ENCODE data around the gene CST9.

Gene CST9, protein sequence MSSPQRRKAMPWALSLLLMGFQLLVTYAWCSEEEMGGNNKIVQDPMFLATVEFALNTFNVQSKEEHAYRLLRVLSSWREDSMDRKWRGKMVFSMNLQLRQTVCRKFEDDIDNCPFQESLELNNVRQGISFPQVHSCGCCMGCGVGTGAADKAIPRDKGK

DNA sequence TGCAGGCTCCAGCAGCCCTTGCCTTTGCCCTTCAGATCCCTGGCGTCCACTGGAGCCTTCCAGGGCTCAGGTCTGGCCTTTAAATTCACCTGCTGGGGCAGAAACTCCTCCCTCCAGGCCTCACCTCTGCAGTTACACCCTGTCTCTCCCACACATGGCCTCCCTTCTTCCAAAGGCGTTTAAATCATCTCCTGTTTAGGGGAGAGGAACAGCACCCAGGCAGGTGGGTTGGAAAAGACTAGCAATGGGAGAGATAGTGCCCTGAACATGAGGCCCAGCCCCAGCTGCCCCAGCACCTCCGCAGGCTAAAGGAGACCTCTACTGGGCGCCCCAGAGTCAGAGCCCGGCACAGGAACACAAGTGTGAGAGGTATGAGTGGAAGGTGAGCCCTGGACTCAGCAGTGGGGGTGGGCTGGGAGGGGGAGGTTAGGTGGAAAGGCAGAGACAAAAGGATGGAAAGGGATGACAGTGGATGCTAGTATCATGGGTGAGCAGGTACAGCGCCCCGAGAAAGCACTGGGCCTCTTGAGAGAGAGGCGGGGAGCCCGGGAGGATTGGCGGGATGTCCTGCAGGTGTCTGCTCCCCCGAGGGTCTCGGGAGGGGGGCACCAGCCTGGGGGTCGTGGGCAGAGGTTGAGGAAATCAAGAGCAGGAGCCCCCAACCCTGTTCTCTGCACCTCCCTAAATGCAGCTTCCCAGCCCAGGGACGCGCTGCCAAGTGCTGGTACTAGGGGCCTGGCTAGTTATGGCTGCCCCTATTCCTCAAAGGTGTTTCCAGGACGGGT is at the start of gene CST9:
CST9 (minus strand) TSS at position 51 of the 785 bp plus-strand sequence. CDS start 53 bp downstream, outside the sequence.
- no peak for DNase-seq

DNA sequence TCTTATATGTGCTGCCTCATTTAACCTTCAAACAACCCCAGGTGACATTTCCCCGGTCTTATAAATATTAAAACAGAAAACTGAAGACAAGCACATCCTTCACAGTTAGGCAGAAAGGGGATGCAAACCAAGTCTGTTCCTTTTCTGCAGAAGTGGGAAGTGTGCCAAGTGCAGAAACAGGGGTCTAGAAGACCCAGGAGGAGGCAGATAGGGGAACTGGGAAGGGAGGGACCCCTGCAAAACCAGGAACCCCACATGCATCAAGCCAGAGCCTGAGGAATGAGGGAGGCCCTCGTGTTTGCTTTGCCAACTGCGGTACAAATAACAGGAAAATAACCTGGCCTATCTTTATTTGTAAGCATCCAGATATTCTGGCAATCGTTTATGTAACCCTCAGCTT is 49.0 kb upstream of the CST9 start:
- no peak for DNase-seq

DNA sequence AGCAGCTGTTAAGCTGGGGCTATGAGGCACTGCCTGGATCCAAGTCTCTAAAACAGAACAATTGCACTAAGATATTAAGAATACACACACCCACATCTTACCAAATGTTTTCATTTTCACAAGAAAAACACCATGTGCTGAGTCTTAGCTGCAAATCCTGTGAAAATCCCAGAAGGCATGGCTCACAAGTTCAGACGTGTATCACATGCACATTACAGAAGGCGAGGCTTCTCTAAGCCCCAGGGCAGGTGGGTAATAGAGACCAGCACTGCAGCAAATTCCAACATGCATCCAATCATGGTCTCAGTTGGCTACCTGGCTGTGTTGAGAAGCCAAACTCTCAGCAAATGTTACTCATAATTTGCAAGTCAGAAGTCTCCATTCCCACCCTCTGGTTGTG is 48.3 kb upstream of the CST9 start:
- DNase-seq: no peak

DNA sequence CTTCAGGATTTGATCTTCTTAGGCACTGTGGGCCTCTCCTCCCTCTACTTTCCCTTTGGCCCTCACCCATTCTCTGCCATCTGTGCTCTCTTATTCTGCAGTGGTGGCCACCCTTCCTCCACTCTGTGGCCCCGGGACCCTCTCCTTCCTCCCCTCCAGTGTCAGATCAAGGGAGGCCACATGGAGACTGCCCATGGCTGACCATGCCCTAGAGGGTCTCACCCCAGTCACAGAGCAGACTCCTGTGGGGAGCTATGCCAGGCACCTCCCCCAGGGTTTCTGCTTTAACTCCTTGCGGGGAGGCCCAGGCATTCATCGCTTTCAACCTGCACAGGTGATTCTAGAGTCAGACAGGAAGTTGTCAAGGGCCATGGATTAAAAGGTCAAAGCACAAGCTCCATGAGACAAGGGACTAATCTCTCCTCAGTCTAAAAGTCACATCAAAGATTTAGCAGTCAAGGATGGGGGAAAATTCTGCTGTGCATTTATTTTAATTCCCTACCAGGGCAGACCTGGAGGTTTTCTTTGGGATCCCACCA is 47.8 kb upstream of the CST9 start:
- no peak for DNase-seq

DNA sequence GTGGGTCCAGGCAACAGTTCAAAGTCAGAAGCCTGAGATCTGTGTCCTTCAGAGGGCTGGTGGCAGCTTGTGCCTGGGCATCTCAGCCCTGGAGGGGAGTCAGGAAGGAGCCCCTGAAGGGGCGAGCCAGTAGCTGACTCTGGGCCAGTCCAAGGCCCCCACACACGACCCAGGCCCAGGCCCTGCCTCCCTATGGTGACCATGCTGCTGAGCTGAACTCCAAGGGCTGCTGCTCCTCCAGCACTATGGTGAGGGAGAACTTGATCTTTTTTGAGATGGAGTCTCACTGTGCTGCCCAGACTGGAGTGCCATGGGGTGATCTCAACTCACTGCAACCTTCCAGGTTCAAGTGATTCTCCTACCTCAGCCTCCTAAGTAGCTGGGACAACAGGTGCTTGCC is 47.2 kb upstream of the CST9 start:
- no peak for DNase-seq

DNA sequence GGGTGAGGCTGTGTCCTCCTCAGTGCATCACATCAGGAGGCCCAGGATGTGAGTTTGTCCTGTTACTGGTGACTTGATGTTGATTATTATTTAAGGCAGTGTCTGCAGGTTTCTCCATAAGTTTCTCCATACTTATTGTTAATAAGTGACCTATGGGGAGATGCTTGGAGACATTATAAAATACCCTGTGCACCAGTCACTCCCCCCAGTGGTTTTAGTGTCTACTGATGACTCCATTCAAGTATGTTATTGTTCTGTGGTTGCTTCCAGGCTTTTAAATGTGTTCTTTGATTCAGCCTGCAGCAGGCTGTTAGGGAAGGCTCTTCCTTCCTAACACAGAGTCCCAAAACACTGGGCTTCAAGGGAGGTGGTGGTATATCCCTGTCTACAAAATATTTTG is 46.7 kb upstream of the CST9 start:
- DNase-seq: no peak

DNA sequence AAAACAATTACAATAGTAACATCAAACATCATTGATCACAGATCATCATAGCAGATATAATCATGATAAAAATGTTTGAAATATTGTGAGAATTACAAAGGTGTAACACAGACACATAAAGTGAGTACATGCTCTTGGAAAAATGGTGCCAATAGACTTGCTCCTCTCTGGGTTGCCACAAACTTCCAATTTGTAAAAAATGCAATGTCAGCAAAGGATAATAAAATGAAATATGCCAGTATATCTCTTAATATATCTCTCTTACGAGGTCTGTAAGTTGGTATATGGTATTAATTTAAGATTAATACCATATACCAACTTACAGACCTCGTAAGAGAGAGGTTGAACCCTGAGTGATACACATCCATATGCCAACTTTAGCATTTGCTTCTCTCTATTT is 45.4 kb upstream of the CST9 start:
- DNase-seq: no peak

DNA sequence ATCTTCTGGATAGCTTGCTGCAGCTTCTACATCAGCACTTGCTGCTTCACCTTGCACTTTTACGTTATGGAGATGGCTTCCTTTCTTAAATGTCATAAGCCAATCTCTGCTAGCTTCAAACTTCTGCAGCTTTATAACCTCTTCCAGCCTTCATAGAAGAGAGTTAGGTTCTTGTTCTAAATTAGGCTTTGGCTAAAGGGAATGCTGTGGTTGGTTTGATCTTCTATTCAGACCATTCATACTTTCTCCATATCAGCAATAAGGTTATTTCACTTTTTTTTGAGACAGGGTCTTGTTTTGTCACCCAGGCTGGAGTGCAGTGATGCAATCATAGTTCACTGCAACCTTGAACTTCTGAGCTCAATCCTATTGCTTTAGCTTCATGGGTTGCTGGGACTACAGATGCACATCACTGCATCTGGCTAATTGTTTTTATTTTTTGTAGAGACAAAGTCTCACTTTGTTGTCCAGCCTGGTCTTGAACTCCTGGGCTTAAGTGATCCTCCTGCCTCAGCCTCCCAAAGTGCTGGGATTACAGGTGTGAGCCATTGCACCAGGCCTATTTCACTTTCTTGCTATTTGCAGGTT is 44.2 kb upstream of the CST9 start:
- no peak for DNase-seq

DNA sequence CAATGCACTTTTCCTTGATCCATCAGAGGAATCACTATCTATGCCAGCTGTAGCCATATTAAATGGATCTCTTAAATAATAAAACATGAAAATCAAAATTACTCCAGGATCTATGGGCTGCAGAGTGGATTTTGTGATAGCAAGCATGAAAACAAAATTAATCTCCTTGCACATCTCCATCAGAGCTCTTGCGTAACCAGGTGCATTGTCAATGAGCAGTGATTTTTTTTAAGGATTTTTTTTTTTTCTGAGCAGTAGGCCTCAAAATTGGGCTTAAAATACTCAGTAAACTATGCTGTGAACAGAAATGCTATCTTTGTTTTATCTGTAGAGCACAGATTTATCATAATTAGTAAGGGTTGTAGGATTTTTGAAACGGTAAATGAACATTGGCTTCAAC is 43.5 kb upstream of the CST9 start:
- DNase-seq: no peak

DNA sequence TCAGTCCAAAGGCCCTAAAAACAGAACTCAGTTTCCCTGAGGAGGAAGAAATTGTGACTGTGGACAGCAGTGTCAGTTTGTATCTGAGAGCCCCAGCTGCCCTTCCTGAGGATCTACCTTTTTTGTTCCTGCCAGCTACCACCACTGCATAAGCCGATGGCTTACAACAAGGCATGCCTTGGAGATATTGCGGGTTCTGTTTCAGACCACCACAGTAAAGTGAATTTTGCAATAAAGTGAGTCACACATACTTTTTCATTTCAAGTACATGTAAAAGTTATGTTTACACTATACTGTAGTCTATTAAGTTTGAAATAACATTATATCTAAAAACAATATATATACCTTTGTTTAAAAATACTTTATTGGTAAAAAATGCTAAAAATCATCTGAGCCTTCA is 41.6 kb upstream of the CST9 start:
- no peak for DNase-seq

DNA sequence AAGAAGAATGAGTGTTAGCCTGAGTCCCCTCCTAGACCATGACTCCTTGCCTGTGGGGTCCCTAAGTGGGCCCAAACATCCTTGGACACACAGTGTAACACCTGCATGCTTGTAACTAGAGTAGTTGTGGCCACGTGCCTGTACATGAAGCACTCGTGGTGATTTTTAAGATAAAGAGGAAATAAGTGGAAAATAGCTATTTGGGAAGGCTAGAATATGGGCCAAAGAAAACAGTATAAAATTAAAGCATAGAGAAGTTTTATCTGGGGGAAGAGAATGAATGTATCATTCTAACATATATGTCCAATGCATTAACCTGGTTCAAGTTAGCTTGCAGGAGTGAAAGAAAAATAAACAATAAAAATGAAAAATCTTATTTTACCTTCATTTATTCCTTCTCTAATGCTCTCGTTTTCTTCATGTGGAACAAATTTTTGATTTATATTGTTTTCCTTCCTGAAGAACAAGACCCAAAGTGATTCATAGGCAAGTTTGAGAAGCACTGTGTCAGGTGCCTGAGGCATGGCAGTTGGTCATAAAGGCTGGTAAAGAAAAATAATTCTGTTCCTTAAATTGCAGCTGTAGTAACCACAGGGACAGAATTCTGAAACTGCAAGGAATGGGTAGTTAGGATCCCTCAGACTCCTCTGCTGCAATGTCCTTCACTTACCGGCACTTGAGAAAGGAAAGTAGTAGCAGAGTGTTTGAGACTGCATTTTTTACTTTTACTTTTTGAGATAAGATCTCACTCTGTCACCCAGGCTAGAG is 40.6 kb upstream of the CST9 start:
- no peak for DNase-seq

DNA sequence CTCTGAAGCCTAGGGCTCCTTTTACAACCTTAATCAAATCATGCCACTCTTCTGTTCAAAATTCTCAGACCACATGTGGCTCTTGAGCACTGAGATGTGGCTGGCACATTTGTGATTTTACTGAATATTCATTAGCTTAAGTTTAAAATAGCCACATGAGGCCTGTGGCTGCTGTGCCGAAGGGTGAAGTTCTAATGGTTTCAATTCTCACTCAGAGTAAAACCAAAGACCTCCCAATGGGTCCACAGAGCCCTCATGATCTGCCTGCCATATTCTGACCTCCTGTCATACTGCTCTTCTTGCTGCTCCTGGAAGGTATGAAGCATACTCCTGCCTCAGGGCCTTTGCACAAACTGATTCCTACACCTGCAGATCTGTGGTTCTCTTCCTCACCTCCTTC is 39.9 kb upstream of the CST9 start:
- no peak for DNase-seq

DNA sequence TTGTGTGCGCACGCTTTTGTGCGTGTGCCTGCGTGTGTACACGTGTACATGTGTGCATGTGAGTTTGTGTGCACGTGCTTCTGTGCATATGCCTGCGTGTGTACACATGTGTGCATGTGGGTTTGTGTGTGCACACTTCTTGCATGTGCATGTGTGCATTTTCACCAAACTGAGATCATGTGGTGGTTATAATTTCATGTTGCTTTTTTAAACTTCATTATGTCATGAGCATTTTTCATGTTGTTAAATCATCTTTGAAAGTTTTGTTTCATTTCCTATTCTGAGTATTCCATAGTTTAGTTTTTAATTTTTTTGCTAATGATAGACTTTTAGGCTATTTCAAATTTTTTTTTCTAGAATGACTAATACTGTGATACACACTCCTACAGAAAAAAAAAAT is 38.4 kb upstream of the CST9 start:
- DNase-seq: no peak

DNA sequence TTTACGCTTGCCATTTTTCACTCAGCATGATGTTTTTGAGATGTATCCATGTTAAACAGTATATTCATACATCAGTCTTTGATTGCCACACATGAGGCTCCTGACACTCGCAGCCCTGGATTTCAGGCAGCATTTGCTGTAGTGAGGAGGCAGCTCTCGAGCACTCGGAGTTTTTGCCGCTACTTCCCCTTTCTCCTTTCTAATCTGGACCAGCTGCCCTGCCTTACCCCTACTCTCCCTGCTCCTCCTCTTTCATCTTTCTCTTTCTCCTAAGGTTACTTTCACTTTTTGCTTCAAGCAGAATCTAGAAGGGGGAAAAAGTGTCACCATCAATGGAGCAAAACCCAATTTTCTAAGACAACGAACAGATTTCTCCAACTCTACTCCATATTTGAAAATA is 37.9 kb upstream of the CST9 start:
- DNase-seq: no peak

DNA sequence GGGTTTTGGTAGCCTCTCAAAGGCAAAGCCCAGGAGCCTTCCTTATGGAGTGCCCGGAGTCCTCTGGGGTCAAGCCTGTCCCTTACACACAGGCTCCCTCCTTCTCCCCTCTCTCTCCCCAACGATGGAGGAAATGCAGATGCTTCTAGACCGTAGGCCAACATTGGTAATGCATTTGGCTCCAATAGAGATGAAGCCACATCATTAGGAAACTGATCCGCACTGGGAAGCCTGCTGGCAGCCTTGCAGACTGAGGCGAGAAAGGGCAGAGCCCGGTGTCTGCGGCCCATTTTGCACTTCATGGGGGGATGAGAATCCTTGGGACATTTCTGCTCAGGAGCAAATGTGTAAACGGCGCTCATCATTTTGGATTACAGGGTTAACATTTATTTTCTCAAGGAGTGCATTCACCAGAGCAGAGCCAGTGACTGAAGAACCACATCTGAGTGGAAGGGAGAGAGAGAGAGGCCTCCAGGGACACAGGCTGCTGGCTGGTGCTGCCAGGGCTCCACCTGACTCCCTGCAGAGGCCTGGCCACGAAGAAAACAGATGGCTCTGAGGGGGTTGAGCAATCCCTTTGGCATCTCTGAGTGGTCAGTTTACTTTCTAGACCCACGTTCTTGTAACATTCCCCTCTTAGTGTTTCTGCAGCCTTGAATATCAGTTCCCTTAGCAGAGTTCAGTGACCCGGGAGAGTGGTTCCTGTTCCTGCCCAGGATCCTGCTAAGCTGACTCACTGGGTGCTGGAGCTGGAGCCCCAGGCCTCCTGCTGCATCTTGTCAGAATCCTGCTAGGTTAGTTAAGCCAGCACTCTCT is 36.4 kb upstream of the CST9 start:
- DNase-seq: no peak

DNA sequence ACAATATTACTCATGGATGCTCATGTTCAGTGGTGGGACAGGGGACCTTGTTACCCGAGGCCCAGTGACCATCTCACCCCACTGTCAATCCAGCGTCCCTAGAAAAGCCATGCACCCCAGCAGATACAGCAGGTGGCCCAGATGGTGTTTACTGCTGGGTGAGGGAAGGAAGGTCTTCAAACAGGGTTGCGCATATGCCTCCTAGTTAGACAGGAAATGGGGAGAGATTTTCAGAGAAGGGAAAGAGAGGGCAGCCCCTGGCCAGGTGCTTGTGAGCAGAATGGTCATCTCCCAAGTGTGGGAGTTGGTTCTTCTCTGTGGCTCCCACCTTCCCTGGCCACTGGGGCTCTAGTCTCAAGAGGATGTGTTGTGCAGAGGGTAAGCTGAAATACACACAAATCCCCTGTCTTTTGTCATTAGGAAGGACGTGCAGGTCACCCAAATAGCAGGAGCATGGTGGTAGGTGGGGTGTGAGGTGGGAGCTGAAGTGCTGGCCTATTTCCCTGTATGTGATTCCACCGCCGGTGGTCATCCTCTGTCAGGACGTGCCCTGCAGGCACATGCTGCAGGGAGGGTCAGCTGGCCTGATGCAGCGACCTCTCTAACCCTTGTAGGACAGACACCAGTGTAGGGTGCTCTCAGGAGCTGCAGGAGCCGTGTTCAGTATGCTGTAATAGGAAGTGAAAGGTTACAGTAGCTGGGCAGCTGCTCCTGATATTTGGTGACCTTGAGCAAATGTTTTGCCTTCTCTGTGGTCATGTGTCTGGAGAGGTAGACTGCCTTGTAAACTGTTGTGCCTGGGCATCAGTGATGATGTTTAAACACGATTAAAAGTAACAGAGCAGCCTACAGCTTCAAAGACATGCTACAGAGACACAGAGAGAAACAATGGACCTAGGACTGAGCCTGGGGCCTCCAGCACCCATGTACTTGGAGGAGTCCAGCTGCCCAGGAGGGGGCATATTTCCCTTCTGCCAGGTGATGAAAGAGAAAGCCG is 35.3 kb upstream of the CST9 start:
- no peak for DNase-seq

DNA sequence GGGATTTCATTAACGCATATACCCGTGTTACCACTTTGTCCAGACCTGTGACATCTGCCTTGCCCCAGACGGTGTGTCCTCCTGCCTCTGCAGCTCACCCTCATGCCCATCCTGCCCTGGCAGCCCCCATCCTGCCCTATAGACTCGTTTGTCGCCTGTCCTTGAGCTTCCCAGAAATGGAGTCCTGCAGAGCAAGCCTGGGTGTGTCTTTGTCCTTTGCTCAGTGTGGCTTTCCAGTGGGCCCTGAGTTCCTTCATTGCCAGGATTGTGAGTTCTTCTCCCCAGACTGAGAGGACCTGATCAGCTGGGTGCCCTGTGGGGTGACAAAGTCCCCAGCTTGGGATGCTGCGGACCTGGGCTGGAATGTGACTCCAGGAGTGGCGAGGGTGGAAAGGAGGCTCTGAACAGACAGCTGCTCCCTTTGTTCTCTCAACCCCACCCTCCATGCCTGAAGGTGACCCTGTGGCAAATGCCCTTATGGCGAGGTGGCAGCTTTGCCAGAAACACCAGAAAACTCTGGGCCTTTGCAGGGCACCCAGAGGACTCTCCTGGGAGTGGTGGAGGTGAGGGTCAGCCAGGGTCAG is 34.4 kb upstream of the CST9 start:
- no peak for DNase-seq

DNA sequence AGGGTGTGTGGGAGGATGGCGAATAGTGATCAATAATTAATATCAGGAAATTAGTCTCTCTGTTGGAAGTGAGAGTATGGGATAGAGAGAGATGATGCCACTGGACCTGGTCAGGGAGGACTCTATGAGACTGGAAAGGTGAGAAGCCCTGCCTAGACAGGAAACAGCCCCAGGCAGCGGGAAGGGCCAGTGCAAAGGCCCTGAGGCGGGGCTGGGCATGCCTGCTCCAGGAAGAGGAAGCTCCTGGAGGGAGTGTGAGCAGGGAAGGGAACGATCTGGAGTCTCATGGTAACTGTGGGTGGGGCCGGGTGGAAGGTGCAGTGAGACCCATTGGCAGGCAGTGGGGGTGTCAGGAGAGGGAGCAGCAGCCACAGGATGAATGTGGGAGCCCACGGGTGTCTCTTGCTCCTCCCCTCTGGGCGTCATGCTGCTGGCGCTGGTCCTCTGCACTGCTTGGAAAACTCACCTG is 33.8 kb upstream of the CST9 start:
- no peak for DNase-seq

DNA sequence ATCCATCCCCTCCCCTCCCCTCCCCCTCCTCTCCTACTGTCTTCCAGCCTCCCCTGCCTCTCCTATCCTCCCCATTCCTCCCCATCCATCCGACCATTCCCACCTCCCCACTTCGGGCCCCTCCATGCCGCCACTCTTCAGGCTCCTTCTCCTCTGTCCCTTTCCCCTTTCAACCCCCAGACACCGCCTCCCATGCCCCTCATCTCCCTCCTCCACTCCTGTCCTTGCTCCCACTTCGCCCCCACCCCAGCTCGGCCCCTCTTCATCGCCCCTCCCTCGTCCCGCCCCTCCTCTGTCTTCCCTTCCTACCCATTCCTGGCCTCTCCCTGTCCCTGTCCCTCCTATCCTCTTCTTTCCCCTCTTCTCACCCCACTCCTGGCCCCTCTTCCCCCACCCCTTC is 32.6 kb upstream of the CST9 start:
- DNase-seq: no peak

DNA sequence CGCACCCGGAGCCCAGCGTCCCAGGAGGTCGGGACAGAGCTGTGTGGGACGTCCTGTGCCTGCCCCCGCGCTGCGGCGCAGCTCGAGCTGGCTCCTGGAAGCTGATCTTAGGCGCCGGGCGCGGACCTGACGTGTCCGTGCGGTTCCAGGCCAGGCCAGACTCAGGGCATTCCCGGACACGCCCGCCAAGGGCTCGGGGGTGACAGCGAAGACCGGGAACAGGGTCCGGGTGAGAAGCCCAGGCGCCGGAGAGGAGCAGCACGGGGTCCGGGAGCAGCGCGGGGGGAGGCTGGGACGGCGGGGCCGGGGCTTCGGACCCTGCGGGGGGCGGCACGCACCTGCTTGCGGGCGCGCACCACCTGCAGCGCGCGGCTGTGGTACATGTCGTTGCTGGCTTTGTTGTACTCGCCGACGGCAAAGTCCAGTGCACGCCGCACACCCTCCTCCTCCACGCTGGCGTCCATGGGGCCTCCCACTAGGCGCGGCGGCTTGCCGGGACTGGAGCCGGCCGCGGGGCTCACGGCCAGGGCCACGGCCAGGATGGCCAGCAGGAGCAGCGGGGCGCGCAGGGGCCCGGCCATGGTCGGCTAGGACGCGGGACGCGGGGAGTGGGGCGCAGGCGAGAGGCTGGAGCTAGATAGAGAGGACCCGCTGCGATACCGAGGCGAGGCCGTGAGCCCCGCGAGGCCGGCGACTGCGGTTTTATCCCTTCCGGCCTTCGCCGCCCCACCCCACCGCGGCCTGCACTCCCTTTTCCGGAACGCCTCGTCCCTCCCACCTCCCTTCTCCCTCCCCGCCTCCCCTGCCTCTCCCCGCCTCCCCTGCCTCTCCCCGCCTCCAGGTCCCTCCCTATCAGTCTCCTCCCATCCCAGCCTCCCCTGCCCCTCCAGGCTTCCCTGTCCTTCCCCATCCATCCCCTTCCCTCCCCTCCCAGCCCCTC is 31.8 kb upstream of the CST9 start, which contains the start of gene CST3:
CST3 (minus strand) TSS at position 674 of the 940 bp plus-strand sequence; CDS start at position 581, 93 bp downstream.
- DNase-seq: peak; percentile 32

All from GF-D8 (cell line).